ENCODE measurements around the gene CA10.

CA10 gene

GRCh38 chr17:51692917-51693316 lies 465.6 kb downstream of the CA10 start (continued):
- TF ChIP-seq TSHZ2 (CRISPR knock-in tag; IDR thresholded peaks at IDR 0.05) (no peak), ZNF565 (CRISPR knock-in tag; conservative IDR thresholded peaks at IDR 0.05; ENCODE audit: low read depth) (no peak), OSR1 (CRISPR knock-in tag; IDR thresholded peaks at IDR 0.05) (no peak), TCF4 (CRISPR knock-in tag; IDR thresholded peaks at IDR 0.05; ENCODE audit: borderline replicate concordance) (no peak), ZNF70 (CRISPR knock-in tag; IDR thresholded peaks at IDR 0.05) (no peak), ZNF8 (CRISPR knock-in tag; IDR thresholded peaks at IDR 0.05) (no peak), RARB (CRISPR knock-in tag; IDR thresholded peaks at IDR 0.05) (no peak)

- no peak for ATAC-seq
- no peak for TF ChIP-seq PATZ1 (CRISPR knock-in tag; IDR thresholded peaks at IDR 0.05; ENCODE audit: borderline replicate concordance)
- no peak for TF ChIP-seq ZNF8 (CRISPR knock-in tag; IDR thresholded peaks at IDR 0.05)
- no peak for TF ChIP-seq RARB (CRISPR knock-in tag; IDR thresholded peaks at IDR 0.05)
- no peak for TF ChIP-seq CSDC2 (CRISPR knock-in tag; IDR thresholded peaks at IDR 0.05)
- TF ChIP-seq SNAI2 (CRISPR knock-in tag; IDR thresholded peaks at IDR 0.05) = no peak
- TF ChIP-seq ESRRG (CRISPR knock-in tag; IDR thresholded peaks at IDR 0.05) = no peak
- no peak for TF ChIP-seq CSRNP3 (CRISPR knock-in tag; IDR thresholded peaks at IDR 0.05)
- no peak for TF ChIP-seq ZNF70 (CRISPR knock-in tag; IDR thresholded peaks at IDR 0.05)
- TF ChIP-seq CREB5 (CRISPR knock-in tag; IDR thresholded peaks at IDR 0.05; ENCODE audit: low read depth) = no peak
- TF ChIP-seq ZC3H10 (CRISPR knock-in tag; IDR thresholded peaks at IDR 0.05) = no peak
These were observed 470.6 kb downstream of the CA10 start for GRCh38 chr17:51687887-51688286.

GRCh38 chr17:51685287-51685909 lies 473.1 kb downstream of the CA10 start:
- TF ChIP-seq ZFP30 (CRISPR knock-in tag; IDR thresholded peaks at IDR 0.05) (no peak), ZNF70 (CRISPR knock-in tag; IDR thresholded peaks at IDR 0.05) (no peak), ISL1 (CRISPR knock-in tag; IDR thresholded peaks at IDR 0.05) (no peak)
- no peak for ATAC-seq

- TF ChIP-seq ZC3H10 (CRISPR knock-in tag; IDR thresholded peaks at IDR 0.05) (no peak), CSRNP3 (CRISPR knock-in tag; IDR thresholded peaks at IDR 0.05) (no peak), TSHZ2 (CRISPR knock-in tag; IDR thresholded peaks at IDR 0.05) (no peak), ZNF70 (CRISPR knock-in tag; IDR thresholded peaks at IDR 0.05) (no peak), ZNF8 (CRISPR knock-in tag; IDR thresholded peaks at IDR 0.05) (no peak), ZNF565 (CRISPR knock-in tag; conservative IDR thresholded peaks at IDR 0.05; ENCODE audit: low read depth) (no peak), SNAI2 (CRISPR knock-in tag; IDR thresholded peaks at IDR 0.05) (no peak), TCF4 (CRISPR knock-in tag; IDR thresholded peaks at IDR 0.05; ENCODE audit: borderline replicate concordance) (no peak), ARNTL (CRISPR knock-in tag; IDR thresholded peaks at IDR 0.05; ENCODE audit: borderline replicate concordance, low read depth) (no peak), CREB5 (CRISPR knock-in tag; IDR thresholded peaks at IDR 0.05; ENCODE audit: low read depth) (no peak), ISL1 (CRISPR knock-in tag; IDR thresholded peaks at IDR 0.05) (no peak), ESRRG (CRISPR knock-in tag; IDR thresholded peaks at IDR 0.05) (no peak), RARB (CRISPR knock-in tag; IDR thresholded peaks at IDR 0.05) (no peak), POU6F1 (CRISPR knock-in tag; IDR thresholded peaks at IDR 0.05; ENCODE audit: borderline replicate concordance, low read depth) (no peak), BACH2 (CRISPR knock-in tag; IDR thresholded peaks at IDR 0.05; ENCODE audit: borderline replicate concordance) (no peak)
- ATAC-seq = no peak
These were observed 474.3 kb downstream of the CA10 start for GRCh38 chr17:51684214-51684613.
